Mesenchymal stem cell (in vitro differentiated cells and primary cell): ENCODE results near the gene EIF3I.

ENCODE experiments used
- DNase-seq: peaks from one replicate; pipeline ENCODE4 v3.0.0-alpha.2; 2013
- H2AFZ ChIP-seq: one replicate; pipeline ENCODE4 v1.6.1; 2013; ENCODE audit warnings: low read depth, mild to moderate bottlenecking, control low read depth, inconsistent platforms, low read length, moderate library complexity
- H2AK5ac ChIP-seq: 2 replicates; pipeline ENCODE4 v1.6.1; 2013; ENCODE audit warnings: low read length, moderate library complexity, mild to moderate bottlenecking, inconsistent platforms; ENCODE audit not compliant: severe bottlenecking
- H2BK120ac ChIP-seq: one replicate; pipeline ENCODE4 v1.6.1; 2013; ENCODE audit warnings: low read depth, mild to moderate bottlenecking, inconsistent platforms, low read length, moderate library complexity
- H2BK12ac ChIP-seq, 2 experiments: one replicate each; pipeline ENCODE4 v1.6.1; 2013; ENCODE audit warnings: inconsistent platforms in 2 of 2, low read length in 2 of 2, mild to moderate bottlenecking in 2 of 2, moderate library complexity in 2 of 2, control low read depth in 1 of 2
- H2BK15ac ChIP-seq: one replicate; pipeline ENCODE4 v1.6.1; 2013; ENCODE audit warnings: mild to moderate bottlenecking, low read depth, inconsistent platforms; ENCODE audit not compliant: poor library complexity, severe bottlenecking
- H2BK5ac ChIP-seq: 2 replicates; pipeline ENCODE4 v1.6.1; 2013; ENCODE audit warnings: low read depth, mild to moderate bottlenecking, low read length, control low read depth, inconsistent platforms; ENCODE audit not compliant: poor library complexity, severe bottlenecking
- H3K14ac ChIP-seq, 2 experiments: one replicate each; pipeline ENCODE4 v1.6.1; 2013; ENCODE audit warnings: inconsistent platforms in 2 of 2, low read length in 2 of 2, control low read depth in 1 of 2, mild to moderate bottlenecking in 1 of 2, moderate library complexity in 1 of 2
- H3K18ac ChIP-seq, 2 experiments: one replicate each; pipeline ENCODE4 v1.6.1; 2013; ENCODE audit warnings: inconsistent platforms in 2 of 2, low read length in 2 of 2, control low read depth in 1 of 2, low read depth in 1 of 2, mild to moderate bottlenecking in 1 of 2
- H3K23ac ChIP-seq, 2 experiments: one replicate each; pipeline ENCODE4 v1.6.1; 2013; ENCODE audit warnings: inconsistent platforms in 2 of 2, low read length in 2 of 2, mild to moderate bottlenecking in 2 of 2, moderate library complexity in 2 of 2, control low read depth in 1 of 2
- H3K27ac ChIP-seq: 2 replicates; pipeline ENCODE4 v1.5.1; 2013; ENCODE audit warnings: mild to moderate bottlenecking, moderate library complexity, low read length, control low read depth, inconsistent platforms; ENCODE audit not compliant: poor library complexity, severe bottlenecking
- H3K27me3 ChIP-seq, 2 experiments: 2 replicates each; pipeline versions ENCODE4 v1.6.1 to v1.7.0; 2013; ENCODE audit warnings: low read length in 2 of 2, mild to moderate bottlenecking in 2 of 2, moderate library complexity in 2 of 2, control low read depth in 1 of 2, inconsistent platforms in 1 of 2; ENCODE audit not compliant: control insufficient read depth in 1 of 2, insufficient read depth in 1 of 2
- H3K36me3 ChIP-seq, 2 experiments: 2 replicates each; pipeline versions ENCODE4 v1.6.1 to v1.7.0; 2013; ENCODE audit warnings: low read length in 2 of 2, control low read depth in 1 of 2, inconsistent platforms in 1 of 2, low read depth in 1 of 2, mild to moderate bottlenecking in 1 of 2; ENCODE audit not compliant: insufficient read depth in 2 of 2, control insufficient read depth in 1 of 2
- H3K4ac ChIP-seq, 2 experiments: one replicate each; pipeline ENCODE4 v1.6.1; 2013; ENCODE audit warnings: inconsistent platforms in 2 of 2, low read length in 2 of 2, mild to moderate bottlenecking in 2 of 2, moderate library complexity in 2 of 2, control low read depth in 1 of 2, low read depth in 1 of 2
- H3K4me1 ChIP-seq: 2 replicates; pipeline ENCODE4 v1.6.1; 2013; ENCODE audit warnings: low read depth, low read length, control low read depth; ENCODE audit not compliant: control insufficient read depth, insufficient read depth
- H3K4me2 ChIP-seq: 2 replicates; pipeline ENCODE4 v1.6.1; 2013; ENCODE audit warnings: low read length, mild to moderate bottlenecking, inconsistent platforms; ENCODE audit not compliant: poor library complexity, severe bottlenecking
- H3K4me3 ChIP-seq, 2 experiments: 2 replicates each; pipeline versions ENCODE4 v1.5.1 to v1.7.0; 2013; ENCODE audit warnings: low read length in 2 of 2, mild to moderate bottlenecking in 2 of 2, control low read depth in 1 of 2, low read depth in 1 of 2; ENCODE audit not compliant: insufficient read depth in 1 of 2
- H3K79me1 ChIP-seq: replicated peaks from 2 replicates; pipeline ENCODE4 v1.6.1; 2013; ENCODE audit warnings: mild to moderate bottlenecking, control low read depth, low read length, inconsistent platforms; ENCODE audit not compliant: poor library complexity, severe bottlenecking
- H3K9ac ChIP-seq: 2 replicates; pipeline ENCODE4 v1.7.0; 2013; ENCODE audit warnings: mild to moderate bottlenecking, low read length, moderate library complexity
- H3K9me3 ChIP-seq: 2 replicates; pipeline ENCODE4 v1.7.0; 2013; ENCODE audit warnings: mild to moderate bottlenecking, low read length; ENCODE audit not compliant: control insufficient read depth
- H4K8ac ChIP-seq: one replicate; pipeline ENCODE4 v1.6.1; 2013; ENCODE audit warnings: inconsistent platforms, mild to moderate bottlenecking, low read length, moderate library complexity
- H4K91ac ChIP-seq: one replicate; pipeline ENCODE4 v1.6.1; 2013; ENCODE audit warnings: mild to moderate bottlenecking, low read length, inconsistent platforms
- WGBS: methylation state at CpG from one replicate; pipeline ENCODE4 v1.1.7; 2013; ENCODE audit warnings: mixed read lengths; 5-methylcytosine and 5-hydroxymethylcytosine counted together

The EIF3I gene

DNA sequence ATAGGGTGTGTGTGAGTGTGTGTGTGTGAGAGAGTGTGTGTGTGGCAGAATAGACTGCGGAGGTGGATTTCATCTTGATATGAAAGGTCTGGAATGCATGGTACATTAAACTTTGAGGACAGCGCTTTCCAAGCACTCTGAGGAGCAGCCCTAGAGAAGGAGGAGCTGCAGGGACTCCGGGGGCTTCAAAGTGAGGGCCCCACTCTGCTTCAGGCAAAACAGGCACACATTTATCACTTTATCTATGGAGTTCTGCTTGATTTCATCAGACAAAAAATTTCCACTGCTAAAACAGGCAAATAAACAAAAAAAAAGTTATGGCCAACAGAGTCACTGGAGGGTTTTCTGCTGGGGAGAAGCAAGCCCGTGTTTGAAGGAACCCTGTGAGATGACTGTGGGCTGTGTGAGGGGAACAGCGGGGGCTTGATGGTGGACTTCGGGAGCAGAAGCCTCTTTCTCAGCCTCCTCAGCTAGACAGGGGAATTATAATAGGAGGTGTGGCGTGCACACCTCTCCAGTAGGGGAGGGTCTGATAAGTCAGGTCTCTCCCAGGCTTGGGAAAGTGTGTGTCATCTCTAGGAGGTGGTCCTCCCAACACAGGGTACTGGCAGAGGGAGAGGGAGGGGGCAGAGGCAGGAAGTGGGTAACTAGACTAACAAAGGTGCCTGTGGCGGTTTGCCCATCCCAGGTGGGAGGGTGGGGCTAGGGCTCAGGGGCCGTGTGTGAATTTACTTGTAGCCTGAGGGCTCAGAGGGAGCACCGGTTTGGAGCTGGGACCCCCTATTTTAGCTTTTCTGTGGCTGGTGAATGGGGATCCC is 51.4 kb downstream of the EIF3I start:
- Histone ChIP-seq H4K91ac (no peak overlapping the region), H2BK15ac (peak overlapping the region; percentile 61), H3K4me3 (no peak overlapping the region), H2BK120ac (no peak overlapping the region), H3K27ac (no peak overlapping the region), H3K79me1 (no peaks in the 10 kb centered on the region), H3K4ac (no peak overlapping the region), H2AK5ac (no peak overlapping the region), H3K23ac (no peak overlapping the region), H4K8ac (peak overlapping the region; percentile 79), H3K9me3 (no peaks in the 10 kb centered on the region), H2AFZ (no peak overlapping the region), H3K9ac (no peak overlapping the region), H3K4me1 (peaks cover 8% of the 10 kb centered on the region), H3K27me3 (peaks cover 13 to 72% of the 10 kb centered on the region in 2 experiments), H2BK5ac (no peak overlapping the region), H3K18ac (peak overlapping the region; percentile 38 to 52), H3K36me3 (no peaks in the 10 kb centered on the region), H3K14ac (no peak overlapping the region), H2BK12ac (peak overlapping the region in 1 of 2 experiments; percentile 52), H3K4me2 (no peak overlapping the region)
- DNase-seq, result peak; percentile 27
- 52% methylated on average over 8 of the region's 10 CpGs for WGBS

DNA sequence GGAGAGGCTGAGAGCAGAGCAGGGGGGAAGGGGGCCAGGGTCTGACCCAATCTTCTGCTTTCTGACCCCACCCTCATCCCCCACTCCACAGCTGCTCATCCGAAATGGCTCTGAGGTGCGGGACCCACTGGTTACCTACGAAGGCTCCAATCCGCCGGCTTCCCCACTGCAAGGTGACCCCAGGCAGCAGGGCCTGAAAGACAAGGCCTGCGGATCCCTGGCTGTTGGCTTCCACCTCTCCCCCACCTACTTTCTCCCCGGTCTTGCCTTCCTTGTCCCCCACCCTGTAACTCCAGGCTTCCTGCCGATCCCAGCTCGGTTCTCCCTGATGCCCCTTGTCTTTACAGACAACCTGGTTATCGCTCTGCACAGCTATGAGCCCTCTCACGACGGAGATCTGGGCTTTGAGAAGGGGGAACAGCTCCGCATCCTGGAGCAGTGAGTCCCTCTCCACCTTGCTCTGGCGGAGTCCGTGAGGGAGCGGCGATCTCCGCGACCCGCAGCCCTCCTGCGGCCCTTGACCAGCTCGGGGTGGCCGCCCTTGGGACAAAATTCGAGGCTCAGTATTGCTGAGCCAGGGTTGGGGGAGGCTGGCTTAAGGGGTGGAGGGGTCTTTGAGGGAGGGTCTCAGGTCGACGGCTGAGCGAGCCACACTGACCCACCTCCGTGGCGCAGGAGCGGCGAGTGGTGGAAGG is 52.6 kb downstream of the EIF3I start:
- H4K8ac ChIP-seq, result no peak overlapping the region
- no peak overlapping the region for H2AK5ac ChIP-seq
- no peaks in the 10 kb centered on the region for H3K9me3 ChIP-seq
- peaks cover 8% of the 10 kb centered on the region for H3K4me1 ChIP-seq
- DNase-seq, result no peak
- H3K18ac ChIP-seq, result no peak overlapping the region
- no peak overlapping the region for H4K91ac ChIP-seq
- H2AFZ ChIP-seq, result no peak overlapping the region
- H2BK5ac ChIP-seq, result no peak overlapping the region
- H3K4me2 ChIP-seq, result no peak overlapping the region
- no peak overlapping the region for H3K23ac ChIP-seq
- H2BK120ac ChIP-seq, result no peak overlapping the region
- no peaks in the 10 kb centered on the region for H3K79me1 ChIP-seq
- no peaks in the 10 kb centered on the region for H3K36me3 ChIP-seq
- H3K27me3 ChIP-seq, result peaks cover 13 to 81% of the 10 kb centered on the region in 2 experiments
- H3K4ac ChIP-seq, result no peak overlapping the region
- H3K14ac ChIP-seq, result no peak overlapping the region
- no peak overlapping the region for H3K4me3 ChIP-seq
- WGBS, result 77% methylated on average over 31 of the region's 31 CpGs
- no peak overlapping the region for H2BK12ac ChIP-seq
- no peak overlapping the region for H3K9ac ChIP-seq
- no peak overlapping the region for H2BK15ac ChIP-seq
- H3K27ac ChIP-seq, result no peak overlapping the region

DNA sequence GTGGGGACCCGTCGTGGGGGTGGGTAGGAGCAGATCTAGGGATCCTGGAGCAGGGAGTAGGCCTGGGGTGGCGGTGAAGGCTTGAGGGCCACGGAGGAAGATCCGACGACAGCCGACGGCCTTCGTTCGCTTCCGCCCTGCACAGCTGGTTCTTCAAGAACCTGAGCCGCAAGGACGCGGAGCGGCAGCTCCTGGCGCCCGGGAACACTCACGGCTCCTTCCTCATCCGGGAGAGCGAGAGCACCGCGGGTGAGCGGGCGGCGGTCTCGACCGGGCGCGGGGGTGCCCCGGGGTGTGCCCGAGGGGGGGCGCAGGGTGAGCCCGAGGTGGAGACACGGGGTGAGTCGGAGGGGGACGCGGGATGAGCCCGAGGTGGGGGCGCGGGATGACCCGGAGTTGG is 53.2 kb downstream of the EIF3I start:
- H3K4ac ChIP-seq, result no peak overlapping the region
- peaks cover 13 to 79% of the 10 kb centered on the region in 2 experiments for H3K27me3 ChIP-seq
- H2AFZ ChIP-seq, result no peak overlapping the region
- no peak overlapping the region for H2BK15ac ChIP-seq
- H3K27ac ChIP-seq, result no peak overlapping the region
- no peak overlapping the region for H3K9ac ChIP-seq
- no peaks in the 10 kb centered on the region for H3K9me3 ChIP-seq
- no peak overlapping the region for H2BK120ac ChIP-seq
- H3K4me3 ChIP-seq, result no peak overlapping the region
- H4K91ac ChIP-seq, result no peak overlapping the region
- no peaks in the 10 kb centered on the region for H3K79me1 ChIP-seq
- H3K4me2 ChIP-seq, result no peak overlapping the region
- H3K14ac ChIP-seq, result no peak overlapping the region
- no peaks in the 10 kb centered on the region for H3K36me3 ChIP-seq
- WGBS, result 72% methylated on average over 41 of the region's 41 CpGs
- H4K8ac ChIP-seq, result no peak overlapping the region
- H2AK5ac ChIP-seq, result no peak overlapping the region
- no peak overlapping the region for H2BK5ac ChIP-seq
- DNase-seq, result no peak
- no peak overlapping the region for H2BK12ac ChIP-seq
- peaks cover 8% of the 10 kb centered on the region for H3K4me1 ChIP-seq
- no peak overlapping the region for H3K23ac ChIP-seq
- H3K18ac ChIP-seq, result no peak overlapping the region

DNA sequence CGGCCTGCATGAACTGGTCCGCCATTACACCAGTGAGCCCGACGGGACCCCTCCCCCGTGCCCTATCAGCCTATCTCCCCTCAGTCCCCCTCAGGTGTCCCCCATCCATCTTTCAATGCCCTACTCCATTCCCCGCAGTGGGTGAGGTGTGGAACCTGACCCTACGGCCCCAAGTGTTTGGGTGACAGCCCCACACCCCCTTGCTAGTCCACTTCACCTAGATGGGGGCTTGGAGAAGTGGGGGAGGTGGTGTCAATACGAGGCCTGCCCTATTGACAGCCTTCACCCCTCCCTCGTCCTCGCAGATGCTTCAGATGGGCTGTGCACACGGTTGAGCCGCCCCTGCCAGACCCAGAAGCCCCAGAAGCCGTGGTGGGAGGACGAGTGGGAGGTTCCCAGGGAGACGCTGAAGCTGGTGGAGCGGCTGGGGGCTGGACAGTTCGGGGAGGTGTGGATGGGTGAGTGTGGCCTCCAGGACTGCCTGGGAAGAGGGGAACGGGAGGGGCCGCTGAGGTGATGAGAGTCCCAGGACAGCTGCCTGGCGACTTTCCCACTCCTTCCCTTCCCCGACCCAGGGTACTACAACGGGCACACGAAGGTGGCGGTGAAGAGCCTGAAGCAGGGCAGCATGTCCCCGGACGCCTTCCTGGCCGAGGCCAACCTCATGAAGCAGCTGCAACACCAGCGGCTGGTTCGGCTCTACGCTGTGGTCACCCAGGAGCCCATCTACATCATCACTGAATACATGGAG is 54.0 kb downstream of the EIF3I start:
- Histone ChIP-seq H3K4me3 (no peak overlapping the region), H3K27me3 (peaks cover 13 to 76% of the 10 kb centered on the region in 2 experiments), H3K14ac (no peak overlapping the region), H2BK120ac (no peak overlapping the region), H2BK15ac (no peak overlapping the region), H3K4me2 (no peak overlapping the region), H3K79me1 (no peaks in the 10 kb centered on the region), H3K18ac (no peak overlapping the region), H2AFZ (no peak overlapping the region), H3K27ac (no peak overlapping the region), H2BK12ac (no peak overlapping the region), H3K9me3 (no peaks in the 10 kb centered on the region), H4K8ac (no peak overlapping the region), H2AK5ac (no peak overlapping the region), H2BK5ac (no peak overlapping the region), H3K36me3 (no peaks in the 10 kb centered on the region), H4K91ac (no peak overlapping the region), H3K23ac (no peak overlapping the region), H3K9ac (no peak overlapping the region), H3K4ac (no peak overlapping the region), H3K4me1 (peaks cover 8% of the 10 kb centered on the region)
- WGBS, result 91% methylated on average over 30 of the region's 30 CpGs
- DNase-seq, result no peak
